Naive thymus-derived CD4-positive, alpha-beta T cell (primary cell): Measurements from ENCODE around the gene MAGEA9B. TPM values are rescaled to one million over a fixed set of nuclear protein-coding genes. Genes with fewer than 3 reads are reported as not detected.

Experiments
- polyA plus RNA-seq, 2 donors: library from polyadenylated mRNA; unstranded; fragments of 300-500 nt; fragmentation: Illumina TruSeq; gene quantifications; one replicate each; pipeline ENCODE4 v1.2.3, GENCODE V29; 2021
- total RNA-seq, 6 experiments: library from RNA in 5 of 6; stranded (reverse) in 5 of 6; gene quantifications; 1 replicate in 5 of 6; 2 replicates in 1 of 6; pipeline ENCODE4 v1.2.3 and lab custom pipeline; 2021 to 2026

The MAGEA9B gene
- total and polyA plus RNA-seq, 7 experiments from 2014 or later: not detected

Other genes with a start within 250 kb of the MAGEA9B start
- gene IDS, start 82.2 kb downstream of the MAGEA9B start, total RNA-seq: 100 to 1,000 TPM in 4 of 5 experiments, 10 to 100 TPM in 1; 73.1 to 317 (median 133) TPM
- 10 to 100 TPM; 75.0 to 86.7 TPM for gene IDS, start 82.2 kb downstream of the MAGEA9B start, polyA plus RNA-seq
- gene EOLA1, start 46.4 kb downstream of the MAGEA9B start, total RNA-seq: 10 to 100 TPM; 22.2 to 68.1 (median 30.2) TPM
- gene EOLA1, start 46.4 kb downstream of the MAGEA9B start, polyA plus RNA-seq: 10 to 100 TPM; 27.7 to 30.1 TPM
- not detected for gene HSFX3, start 37.5 kb downstream of the MAGEA9B start, total RNA-seq
- not detected for gene HSFX3, start 37.5 kb downstream of the MAGEA9B start, polyA plus RNA-seq
- under 1 TPM in 1 of 5 experiments, not detected in 4; 0.82 TPM for gene HSFX2, start 7.9 kb upstream of the MAGEA9B start, total RNA-seq
- not detected for gene HSFX2, start 7.9 kb upstream of the MAGEA9B start, polyA plus RNA-seq
- gene TMEM185A, start 44.3 kb upstream of the MAGEA9B start, total RNA-seq: 10 to 100 TPM; 11.9 to 23.4 (median 19.9) TPM
- gene TMEM185A, start 44.3 kb upstream of the MAGEA9B start, polyA plus RNA-seq: 10 to 100 TPM; 16.7 to 23.8 TPM
- gene MAGEA11, start 124.6 kb upstream of the MAGEA9B start, total RNA-seq: not detected
- gene MAGEA11, start 124.6 kb upstream of the MAGEA9B start, polyA plus RNA-seq: not detected
- 1 to 10 TPM in 3 of 5 experiments, under 1 TPM in 2; 0.47 to 2.8 (median 1.2) TPM for gene HSFX1, start 186.6 kb upstream of the MAGEA9B start, total RNA-seq
- under 1 TPM in 1 of 2 donors, not detected in 1; 0.52 TPM for gene HSFX1, start 186.6 kb upstream of the MAGEA9B start, polyA plus RNA-seq
- not detected for gene MAGEA9, start 194.5 kb upstream of the MAGEA9B start, total RNA-seq
- gene MAGEA9, start 194.5 kb upstream of the MAGEA9B start, polyA plus RNA-seq: not detected